ENCODE data around the gene TMC2. TPM values are rescaled to one million over a fixed set of nuclear protein-coding genes. Genes with fewer than 3 reads are reported as not detected.

TMC2 gene
- total and polyA plus RNA-seq, 7 donors: 0.03 to 0.25 (median 0.12) TPM; not detected in 2

DNA sequence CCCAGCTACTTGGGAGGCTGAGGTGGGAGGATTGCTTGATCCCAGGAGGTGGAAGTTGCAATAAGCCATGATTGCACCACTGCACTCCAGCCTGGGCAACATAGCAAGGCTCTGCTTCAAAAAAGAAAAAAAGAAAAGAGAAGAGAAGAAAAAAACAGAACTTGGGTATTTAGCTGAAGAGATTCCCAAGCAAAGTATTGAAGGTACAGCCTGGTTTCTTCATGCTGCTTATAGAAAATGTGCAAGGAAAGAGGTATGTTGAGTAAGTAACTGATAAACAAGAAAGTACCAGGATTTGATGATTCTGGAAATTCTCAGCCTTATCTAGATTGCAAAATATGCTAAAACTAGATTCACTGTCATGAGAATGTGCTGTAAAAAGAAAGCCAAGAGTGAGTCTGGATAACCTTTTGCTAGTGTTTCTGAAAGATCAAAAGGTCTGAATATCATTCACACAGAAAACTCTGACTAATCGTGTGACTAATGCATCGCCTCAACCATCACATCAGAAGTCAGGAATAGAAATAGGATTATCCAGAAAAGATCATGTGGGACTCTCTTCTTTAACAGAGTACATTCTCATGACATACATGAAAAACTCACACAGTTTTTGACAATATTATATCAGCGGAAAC, 83.7 kb downstream of the TMC2 start:
- TF ChIP-seq, protein P1, sequence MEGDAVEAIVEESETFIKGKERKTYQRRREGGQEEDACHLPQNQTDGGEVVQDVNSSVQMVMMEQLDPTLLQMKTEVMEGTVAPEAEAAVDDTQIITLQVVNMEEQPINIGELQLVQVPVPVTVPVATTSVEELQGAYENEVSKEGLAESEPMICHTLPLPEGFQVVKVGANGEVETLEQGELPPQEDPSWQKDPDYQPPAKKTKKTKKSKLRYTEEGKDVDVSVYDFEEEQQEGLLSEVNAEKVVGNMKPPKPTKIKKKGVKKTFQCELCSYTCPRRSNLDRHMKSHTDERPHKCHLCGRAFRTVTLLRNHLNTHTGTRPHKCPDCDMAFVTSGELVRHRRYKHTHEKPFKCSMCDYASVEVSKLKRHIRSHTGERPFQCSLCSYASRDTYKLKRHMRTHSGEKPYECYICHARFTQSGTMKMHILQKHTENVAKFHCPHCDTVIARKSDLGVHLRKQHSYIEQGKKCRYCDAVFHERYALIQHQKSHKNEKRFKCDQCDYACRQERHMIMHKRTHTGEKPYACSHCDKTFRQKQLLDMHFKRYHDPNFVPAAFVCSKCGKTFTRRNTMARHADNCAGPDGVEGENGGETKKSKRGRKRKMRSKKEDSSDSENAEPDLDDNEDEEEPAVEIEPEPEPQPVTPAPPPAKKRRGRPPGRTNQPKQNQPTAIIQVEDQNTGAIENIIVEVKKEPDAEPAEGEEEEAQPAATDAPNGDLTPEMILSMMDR (IDR thresholded peaks at IDR 0.05): no peak
- H3K4me3 ChIP-seq: no peak overlapping the region
- WGBS, 3 donors: 81 to 84% (median 82%) methylated on average over 3 of the region's 3 CpGs
- H3K9me3 ChIP-seq: no peaks in the 10 kb centered on the region
- H3K4me1 ChIP-seq: no peaks in the 10 kb centered on the region
- H3K27me3 ChIP-seq (ENCODE audit: insufficient read depth in 3 of 3, low read length in 2 of 3): no peaks in the 10 kb centered on the region
- no peak overlapping the region for H3K27ac ChIP-seq
- no peaks in the 10 kb centered on the region for H3K36me3 ChIP-seq (ENCODE audit: insufficient read depth in 1 of 2, low read depth in 1 of 2)
- intact Hi-C loops (cut with DNase I): no loop called here
- DNase-seq: no peak
- ATAC-seq: no peak

DNA sequence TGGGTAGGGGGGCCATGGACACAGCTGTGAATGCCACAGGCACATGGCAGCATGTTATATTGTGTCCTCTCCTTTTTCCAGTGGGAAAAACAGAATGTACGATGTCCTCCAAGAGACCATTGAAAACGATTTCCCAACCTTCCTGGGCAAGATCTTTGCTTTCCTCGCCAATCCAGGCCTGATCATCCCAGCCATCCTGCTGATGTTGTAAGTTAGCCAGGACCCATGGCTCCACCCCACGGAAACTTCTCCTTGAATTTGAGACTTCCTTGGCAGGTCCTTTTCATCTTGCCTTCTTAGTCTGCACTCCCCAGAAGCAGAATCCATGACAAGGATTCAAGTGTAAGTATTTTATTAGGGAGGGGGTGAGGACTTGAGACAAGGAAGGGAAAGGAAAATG, 87.8 kb downstream of the TMC2 start:
- TF ChIP-seq, protein P1 (IDR thresholded peaks at IDR 0.05): no peak
- intact Hi-C loops (cut with DNase I): no loop called here
- no peaks in the 10 kb centered on the region for H3K4me1 ChIP-seq
- WGBS, 3 donors: 33 to 58% (median 40%) methylated on average over 4 of the region's 4 CpGs
- no peak overlapping the region for H3K27ac ChIP-seq
- H3K4me3 ChIP-seq: no peak overlapping the region
- H3K36me3 ChIP-seq (ENCODE audit: insufficient read depth in 1 of 2, low read depth in 1 of 2): no peaks in the 10 kb centered on the region
- peak; percentile 17 to 74 (median 64) for ATAC-seq
- H3K9me3 ChIP-seq: no peaks in the 10 kb centered on the region
- peak; percentile 23 to 73 for DNase-seq
- no peaks in the 10 kb centered on the region for H3K27me3 ChIP-seq (ENCODE audit: insufficient read depth in 3 of 3, low read length in 2 of 3)

DNA sequence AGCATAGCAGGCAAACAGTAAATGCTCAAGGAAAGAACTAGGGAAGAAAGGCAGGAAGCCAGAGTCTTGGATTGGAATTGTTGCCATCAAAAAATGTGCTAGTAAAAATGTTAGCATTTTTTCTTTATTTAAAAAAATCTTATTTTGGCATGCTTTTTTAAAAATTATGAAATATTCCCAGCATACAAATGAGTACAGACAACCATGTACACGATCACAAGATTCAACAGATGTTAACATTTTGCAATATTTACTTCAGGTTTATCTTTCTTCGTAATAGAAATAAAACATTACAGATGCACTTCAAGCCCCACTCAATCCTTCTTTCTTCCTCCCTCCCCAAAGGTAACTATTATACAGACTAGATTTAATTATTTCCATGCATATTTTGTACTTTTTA, 88.7 kb downstream of the TMC2 start:
- Histone ChIP-seq H3K4me3 (no peak overlapping the region), H3K36me3 (ENCODE audit: insufficient read depth in 1 of 2, low read depth in 1 of 2) (no peaks in the 10 kb centered on the region), H3K27me3 (ENCODE audit: insufficient read depth in 3 of 3, low read length in 2 of 3) (no peaks in the 10 kb centered on the region), H3K9me3 (no peaks in the 10 kb centered on the region), H3K4me1 (no peaks in the 10 kb centered on the region), H3K27ac (no peak overlapping the region)
- DNase-seq (no peak), ATAC-seq (no peak)
- TF ChIP-seq, protein P1 (IDR thresholded peaks at IDR 0.05): no peak
- 54 to 76% (median 63%) methylated on average over 2 of the region's 2 CpGs for WGBS, 3 donors
- intact Hi-C loops (cut with DNase I): no loop called here

DNA sequence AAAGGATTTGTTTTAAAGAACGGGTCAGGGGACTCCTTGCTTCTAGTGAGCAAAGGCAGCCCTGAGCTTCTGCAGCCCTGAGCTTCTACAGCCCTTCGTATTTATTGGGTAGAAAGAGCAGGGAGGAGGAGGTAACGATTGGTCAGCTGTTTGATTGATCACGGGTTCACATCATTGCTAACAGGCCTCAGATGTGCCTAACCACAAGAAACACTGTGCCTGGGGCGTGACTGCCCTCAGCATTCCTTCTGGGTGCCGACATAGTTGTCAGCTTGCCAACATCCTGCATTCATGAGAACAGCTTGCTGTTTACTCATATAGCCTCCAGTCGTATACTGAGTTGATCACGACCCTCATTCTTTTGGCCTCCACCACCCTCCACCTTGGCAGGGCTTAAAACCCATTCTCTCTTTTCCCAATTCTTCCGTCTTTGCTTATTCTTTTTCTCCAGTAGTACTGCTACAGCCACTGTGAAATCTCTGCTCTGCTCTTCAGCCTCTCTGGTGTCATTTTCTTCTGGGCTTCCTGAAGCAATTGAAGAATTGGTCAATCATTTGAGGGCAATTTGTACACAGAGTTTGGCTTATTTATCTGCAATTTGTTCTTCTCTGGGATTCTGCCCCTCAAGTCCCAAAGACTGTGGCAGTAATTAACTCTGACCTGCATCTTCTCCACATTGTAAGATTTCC, 90.6 kb downstream of the TMC2 start:
- no peaks in the 10 kb centered on the region for H3K4me1 ChIP-seq
- ATAC-seq (no peak), DNase-seq (no peak)
- H3K4me3 ChIP-seq: no peak overlapping the region
- H3K9me3 ChIP-seq: peaks cover 5% of the 10 kb centered on the region
- no peaks in the 10 kb centered on the region for H3K36me3 ChIP-seq (ENCODE audit: insufficient read depth in 1 of 2, low read depth in 1 of 2)
- 46 to 62% (median 48%) methylated on average over 9 of the region's 9 CpGs for WGBS, 3 donors
- intact Hi-C loops (cut with DNase I): no loop called here
- H3K27ac ChIP-seq: no peak overlapping the region
- H3K27me3 ChIP-seq (ENCODE audit: insufficient read depth in 3 of 3, low read length in 2 of 3): no peaks in the 10 kb centered on the region
- TF ChIP-seq, protein P1 (IDR thresholded peaks at IDR 0.05): no peak
